DOHH2 (cell line): ENCODE results near the gene L3MBTL1.

Source experiments
- H3F3A ChIP-seq: fragments of 200-600 bp; sonication (generic), shearing (Covaris generic); 2 replicates; pipeline ENCODE4 v1.6.0; 2016; ENCODE audit warnings: antibody characterized with exemption, mild to moderate bottlenecking; ENCODE audit not compliant: control insufficient read depth, insufficient read depth
- H3K27ac ChIP-seq: fragments of 200-600 bp; sonication (generic); 2 replicates; pipeline ENCODE4 v1.5.1; 2014; ENCODE audit warnings: low read depth, mild to moderate bottlenecking, low read length, moderate library complexity
- H3K27me3 ChIP-seq: fragments of 200-600 bp; sonication (generic); 2 replicates; pipeline ENCODE4 v1.6.1; 2014; ENCODE audit warnings: mild to moderate bottlenecking, low read length, mixed read lengths; ENCODE audit not compliant: control insufficient read depth
- H3K36me3 ChIP-seq: fragments of 200-600 bp; sonication (generic); 2 replicates; pipeline ENCODE4 v1.6.1; 2014; ENCODE audit warnings: mild to moderate bottlenecking, low read length, moderate library complexity, mixed read lengths; ENCODE audit not compliant: control insufficient read depth
- H3K4me1 ChIP-seq: fragments of 200-600 bp; sonication (generic); 2 replicates; pipeline ENCODE4 v1.6.1; 2014; ENCODE audit warnings: mild to moderate bottlenecking, low read length, mixed read lengths; ENCODE audit not compliant: control insufficient read depth
- H3K4me2 ChIP-seq: fragments of 200-600 bp; sonication (generic); 2 replicates; pipeline ENCODE4 v1.6.0; 2014; ENCODE audit warnings: mild to moderate bottlenecking, low read length, moderate library complexity
- H3K4me3 ChIP-seq: fragments of 200-600 bp; sonication (generic); 2 replicates; pipeline ENCODE4 v1.5.1; 2014; ENCODE audit warnings: mild to moderate bottlenecking, low read length, mixed read lengths
- H3K79me2 ChIP-seq: fragments of 200-600 bp; sonication (generic); 2 replicates; pipeline ENCODE4 v1.6.1; 2014; ENCODE audit warnings: mild to moderate bottlenecking, low read length, mixed read lengths; ENCODE audit not compliant: control insufficient read depth
- H3K9me2 ChIP-seq: fragments of 200-600 bp; sonication (generic); replicated peaks from 2 replicates; pipeline ENCODE4 v1.6.1; 2014; ENCODE audit warnings: mild to moderate bottlenecking, low read length, mixed read lengths; ENCODE audit not compliant: control insufficient read depth
- H3K9me3 ChIP-seq: fragments of 200-600 bp; sonication (generic); 2 replicates; pipeline ENCODE4 v1.6.1; 2014; ENCODE audit warnings: antibody characterized with exemption, low read length, mixed read lengths; ENCODE audit not compliant: control insufficient read depth, insufficient read depth
- H4K20me1 ChIP-seq: fragments of 200-600 bp; sonication (generic); 2 replicates; pipeline ENCODE4 v1.6.0; 2014; ENCODE audit warnings: low read depth, mild to moderate bottlenecking, antibody characterized with exemption, low read length, moderate library complexity; ENCODE audit not compliant: control insufficient read depth, insufficient read depth
- EZH2phosphoT487 ChIP-seq: fragments of 200-600 bp; sonication (generic); IDR thresholded peaks from 2 replicates; pipeline ENCODE4 v1.6.1; 2017; ENCODE audit warnings: borderline replicate concordance, mild to moderate bottlenecking, antibody characterized with exemption, low read length, moderate library complexity, mixed read lengths
- TF ChIP-seq, protein P1 (sequence below): fragments of 200-600 bp; sonication (generic); IDR thresholded peaks from one replicate; pipeline ENCODE4 v1.5.1; 2014; ENCODE audit warnings: antibody characterized with exemption, mild to moderate bottlenecking, low read depth, low read length; ENCODE audit not compliant: poor library complexity, severe bottlenecking

Gene L3MBTL1

DNA sequence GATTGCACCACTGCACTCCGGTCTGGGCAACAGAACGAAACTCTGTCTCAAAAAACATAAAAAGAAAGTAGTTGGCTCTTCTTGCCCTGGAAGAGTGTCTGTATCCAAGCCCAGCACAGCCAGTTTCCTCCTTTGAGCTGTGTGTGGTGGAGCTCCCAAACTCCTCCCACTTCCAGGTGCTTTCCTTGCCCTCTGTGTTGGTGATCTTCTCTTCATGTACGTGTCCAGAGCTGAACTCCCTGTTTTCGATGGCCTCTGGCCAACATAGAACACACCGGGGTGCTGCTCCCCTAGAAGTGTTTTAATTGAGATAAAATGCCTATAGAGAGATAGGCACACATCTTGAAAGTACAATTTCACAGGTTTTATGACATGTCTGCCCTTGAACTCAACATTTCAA, 34.7 kb downstream of the L3MBTL1 start:
- Histone ChIP-seq H3K4me1 (no peaks in the 10 kb centered on the region), H3K27ac (no peak overlapping the region), H3K36me3 (no peaks in the 10 kb centered on the region), H4K20me1 (no peaks in the 10 kb centered on the region), H3F3A (no peaks in the 10 kb centered on the region), H3K9me3 (no peaks in the 10 kb centered on the region), H3K4me2 (no peak overlapping the region), H3K27me3 (no peaks in the 10 kb centered on the region), H3K4me3 (no peak overlapping the region), H3K79me2 (no peaks in the 10 kb centered on the region), H3K9me2 (no peaks in the 10 kb centered on the region)
- TF ChIP-seq EZH2phosphoT487: no peak
- TF ChIP-seq, protein P1, sequence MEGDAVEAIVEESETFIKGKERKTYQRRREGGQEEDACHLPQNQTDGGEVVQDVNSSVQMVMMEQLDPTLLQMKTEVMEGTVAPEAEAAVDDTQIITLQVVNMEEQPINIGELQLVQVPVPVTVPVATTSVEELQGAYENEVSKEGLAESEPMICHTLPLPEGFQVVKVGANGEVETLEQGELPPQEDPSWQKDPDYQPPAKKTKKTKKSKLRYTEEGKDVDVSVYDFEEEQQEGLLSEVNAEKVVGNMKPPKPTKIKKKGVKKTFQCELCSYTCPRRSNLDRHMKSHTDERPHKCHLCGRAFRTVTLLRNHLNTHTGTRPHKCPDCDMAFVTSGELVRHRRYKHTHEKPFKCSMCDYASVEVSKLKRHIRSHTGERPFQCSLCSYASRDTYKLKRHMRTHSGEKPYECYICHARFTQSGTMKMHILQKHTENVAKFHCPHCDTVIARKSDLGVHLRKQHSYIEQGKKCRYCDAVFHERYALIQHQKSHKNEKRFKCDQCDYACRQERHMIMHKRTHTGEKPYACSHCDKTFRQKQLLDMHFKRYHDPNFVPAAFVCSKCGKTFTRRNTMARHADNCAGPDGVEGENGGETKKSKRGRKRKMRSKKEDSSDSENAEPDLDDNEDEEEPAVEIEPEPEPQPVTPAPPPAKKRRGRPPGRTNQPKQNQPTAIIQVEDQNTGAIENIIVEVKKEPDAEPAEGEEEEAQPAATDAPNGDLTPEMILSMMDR: no peak

DNA sequence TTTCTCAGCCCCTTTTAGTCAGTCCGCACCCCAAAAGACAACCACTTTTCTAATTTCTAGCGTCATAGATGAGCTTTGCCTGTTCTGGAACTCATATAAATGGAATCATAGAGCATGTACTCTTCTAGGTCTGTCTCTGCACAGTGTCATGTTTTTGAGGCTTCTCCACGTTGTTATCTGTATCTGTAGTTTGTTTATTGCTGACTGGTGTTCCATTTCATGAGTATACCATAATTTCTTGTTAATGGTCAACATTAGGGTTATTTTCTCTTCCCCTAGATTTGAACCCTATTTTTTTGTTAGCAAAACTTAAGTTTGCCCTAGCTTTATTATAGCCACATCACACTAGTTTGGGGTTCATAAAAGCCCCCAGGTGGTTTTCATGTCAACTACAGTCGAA, 35.2 kb downstream of the L3MBTL1 start:
- Histone ChIP-seq H3K36me3 (no peaks in the 10 kb centered on the region), H3K4me1 (no peaks in the 10 kb centered on the region), H4K20me1 (no peaks in the 10 kb centered on the region), H3K9me3 (no peaks in the 10 kb centered on the region), H3K27me3 (no peaks in the 10 kb centered on the region), H3K9me2 (no peaks in the 10 kb centered on the region), H3K4me3 (no peak overlapping the region), H3F3A (no peaks in the 10 kb centered on the region), H3K79me2 (no peaks in the 10 kb centered on the region), H3K4me2 (no peak overlapping the region), H3K27ac (no peak overlapping the region)
- TF ChIP-seq EZH2phosphoT487: no peak
- TF ChIP-seq, protein P1: no peak

DNA sequence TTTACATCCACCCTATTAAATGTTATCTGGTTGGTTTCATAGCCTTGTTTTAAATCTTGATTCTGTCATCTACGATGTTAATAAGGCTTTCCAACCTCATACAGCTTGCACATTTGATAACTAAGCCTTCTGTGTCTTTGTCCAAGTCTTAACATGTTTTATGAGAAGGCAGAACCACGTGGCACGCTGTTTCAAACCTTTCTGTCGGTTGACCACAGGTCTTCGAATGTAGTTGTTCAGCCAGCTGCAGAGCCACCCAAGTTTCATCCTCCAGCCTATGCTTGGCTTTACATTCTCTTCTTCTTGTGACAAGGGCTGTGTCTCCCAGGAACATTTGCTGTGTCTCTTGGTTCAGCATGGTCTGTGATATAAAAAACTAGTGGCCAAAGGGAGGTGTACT, 35.6 kb downstream of the L3MBTL1 start:
- H3K4me1 ChIP-seq: no peaks in the 10 kb centered on the region
- H3K9me2 ChIP-seq: no peaks in the 10 kb centered on the region
- H4K20me1 ChIP-seq: no peaks in the 10 kb centered on the region
- H3K27ac ChIP-seq: no peak overlapping the region
- no peaks in the 10 kb centered on the region for H3F3A ChIP-seq
- no peak overlapping the region for H3K4me3 ChIP-seq
- H3K36me3 ChIP-seq: no peaks in the 10 kb centered on the region
- TF ChIP-seq, protein P1: no peak
- TF ChIP-seq EZH2phosphoT487: no peak
- H3K79me2 ChIP-seq: no peaks in the 10 kb centered on the region
- no peak overlapping the region for H3K4me2 ChIP-seq
- no peaks in the 10 kb centered on the region for H3K27me3 ChIP-seq
- no peaks in the 10 kb centered on the region for H3K9me3 ChIP-seq

DNA sequence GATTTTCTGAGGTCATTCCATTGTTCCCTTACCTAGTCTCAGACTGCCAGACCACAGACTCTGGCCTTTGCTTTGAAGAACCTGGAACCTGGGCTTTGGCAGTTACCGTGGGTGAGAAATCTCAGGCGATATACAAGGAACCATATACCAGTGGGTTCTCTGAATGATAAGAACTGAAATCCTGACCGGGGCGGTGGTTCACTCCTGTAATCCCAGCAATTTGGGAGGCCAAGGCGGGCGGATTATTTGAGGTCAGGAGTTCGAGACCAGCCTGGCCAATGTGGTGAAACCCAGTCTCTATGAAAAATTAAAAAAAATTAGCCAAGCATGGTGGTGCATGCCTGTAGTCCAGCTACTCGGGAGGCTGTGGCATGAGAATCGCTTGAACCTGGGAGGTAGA, 37.0 kb downstream of the L3MBTL1 start:
- Histone ChIP-seq H3K9me3 (no peaks in the 10 kb centered on the region), H3K36me3 (no peaks in the 10 kb centered on the region), H4K20me1 (no peaks in the 10 kb centered on the region), H3K4me3 (no peak overlapping the region), H3F3A (no peaks in the 10 kb centered on the region), H3K27me3 (no peaks in the 10 kb centered on the region), H3K9me2 (no peaks in the 10 kb centered on the region), H3K27ac (no peak overlapping the region), H3K4me2 (no peak overlapping the region), H3K4me1 (no peaks in the 10 kb centered on the region), H3K79me2 (no peaks in the 10 kb centered on the region)
- no peak for TF ChIP-seq EZH2phosphoT487
- TF ChIP-seq, protein P1: no peak
